ENCODE data around the gene TMEM125.

DNA sequence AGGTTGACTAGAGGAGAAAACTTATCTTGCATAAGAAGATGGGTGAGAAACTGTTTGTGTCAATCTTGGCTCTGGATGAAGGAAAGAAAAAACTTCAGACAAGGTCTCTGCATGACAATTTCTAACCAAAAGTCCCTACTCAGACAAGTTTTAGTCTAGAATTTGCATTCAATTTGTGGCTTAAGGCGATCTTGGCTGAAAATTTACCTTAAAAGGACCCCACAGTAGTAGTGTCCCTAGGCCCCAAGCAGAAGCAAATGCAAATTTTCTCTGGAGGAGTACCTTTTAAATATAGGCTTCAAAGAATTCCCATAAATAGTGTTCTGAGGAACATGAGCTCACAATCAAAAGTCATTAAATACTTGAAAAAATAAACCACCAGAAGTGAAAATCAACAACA lies 17.6 kb upstream of the TMEM125 start:
- TF ChIP-seq, protein P1, sequence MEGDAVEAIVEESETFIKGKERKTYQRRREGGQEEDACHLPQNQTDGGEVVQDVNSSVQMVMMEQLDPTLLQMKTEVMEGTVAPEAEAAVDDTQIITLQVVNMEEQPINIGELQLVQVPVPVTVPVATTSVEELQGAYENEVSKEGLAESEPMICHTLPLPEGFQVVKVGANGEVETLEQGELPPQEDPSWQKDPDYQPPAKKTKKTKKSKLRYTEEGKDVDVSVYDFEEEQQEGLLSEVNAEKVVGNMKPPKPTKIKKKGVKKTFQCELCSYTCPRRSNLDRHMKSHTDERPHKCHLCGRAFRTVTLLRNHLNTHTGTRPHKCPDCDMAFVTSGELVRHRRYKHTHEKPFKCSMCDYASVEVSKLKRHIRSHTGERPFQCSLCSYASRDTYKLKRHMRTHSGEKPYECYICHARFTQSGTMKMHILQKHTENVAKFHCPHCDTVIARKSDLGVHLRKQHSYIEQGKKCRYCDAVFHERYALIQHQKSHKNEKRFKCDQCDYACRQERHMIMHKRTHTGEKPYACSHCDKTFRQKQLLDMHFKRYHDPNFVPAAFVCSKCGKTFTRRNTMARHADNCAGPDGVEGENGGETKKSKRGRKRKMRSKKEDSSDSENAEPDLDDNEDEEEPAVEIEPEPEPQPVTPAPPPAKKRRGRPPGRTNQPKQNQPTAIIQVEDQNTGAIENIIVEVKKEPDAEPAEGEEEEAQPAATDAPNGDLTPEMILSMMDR (IDR thresholded peaks at IDR 0.05), result no peak
- no peak for TF ChIP-seq POLR2A (IDR thresholded peaks at IDR 0.05)

Data from testis (tissue), 2 donors.